ENCODE results near the gene SLC6A6. TPM values are rescaled to one million over a fixed set of nuclear protein-coding genes. Genes with fewer than 3 reads are reported as not detected.

The SLC6A6 gene
- total RNA-seq = 10.5 and 21.6 TPM in 2 replicates

GRCh38 chr3:14402304-14402811 lies at the start of gene SLC6A6:
SLC6A6 (plus strand) TSS chr3:14402606; CDS start chr3:14443635, 41,029 bp downstream.

Other genes starting within 250 kb of the SLC6A6 start
- 37.1 and 57.7 TPM in 2 replicates for gene XPC, start 224.0 kb upstream of the SLC6A6 start, total RNA-seq
- gene LSM3, start 223.8 kb upstream of the SLC6A6 start, total RNA-seq = 16.4 and 26.7 TPM in 2 replicates
- gene GRIP2, start 137.7 kb downstream of the SLC6A6 start, total RNA-seq = 0.16 TPM in 1 of 2 replicates, not detected in the other
- gene CCDC174, start 249.2 kb downstream of the SLC6A6 start, total RNA-seq = 7.0 and 11.4 TPM in 2 replicates